ENCODE measurements around the gene PTPN1. TPM values are rescaled to one million over a fixed set of nuclear protein-coding genes. Genes with fewer than 3 reads are reported as not detected.
A peak's percentile ranks its signal among the peaks of the same experiment; 100 is the strongest.
"Not testable (repeated sequence)": the region's sequence is repeated elsewhere in the genome, so short reads cannot be mapped to it uniquely, and the experiment has no call there.

The PTPN1 gene
- total and polyA plus RNA-seq, 3 donors from 2014 or later: 42.0 to 44.3 (median 44.0) TPM

GRCh38 chr20:50501972-50502745 is 8.0 kb upstream of the PTPN1 start:
- H3K4me1 ChIP-seq: peaks cover 6% of the 10 kb centered on the region
- 64 to 69% methylated on average over 12 of the region's 12 CpGs for WGBS, 2 donors
- TF ChIP-seq CTCF (IDR thresholded peaks at IDR 0.05) (no peak), POLR2A (IDR thresholded peaks at IDR 0.05) (no peak)
- H3K9me3 ChIP-seq: no peaks in the 10 kb centered on the region
- no peaks in the 10 kb centered on the region for H3K27me3 ChIP-seq
- H3K4me3 ChIP-seq: no peak overlapping the region
- intact Hi-C loops (cut with DNase I; ENCODE audit: low total_unique reads): no loop called here
- H3K27ac ChIP-seq: peak overlapping the region; percentile 18 to 48
- no peaks in the 10 kb centered on the region for H3K36me3 ChIP-seq (ENCODE audit: low read depth, missing control alignments)
- no peak for DNase-seq

GRCh38 chr20:50504231-50504823 is 5.9 kb upstream of the PTPN1 start:
- Histone ChIP-seq H3K4me1 (peaks cover 6% of the 10 kb centered on the region), H3K9me3 (no peaks in the 10 kb centered on the region), H3K27ac (peak overlapping the region in 1 of 2 donors; percentile 48), H3K36me3 (ENCODE audit: low read depth, missing control alignments) (no peaks in the 10 kb centered on the region), H3K4me3 (no peak overlapping the region), H3K27me3 (no peaks in the 10 kb centered on the region)
- intact Hi-C loops (cut with DNase I; ENCODE audit: low total_unique reads): no loop called here
- 70 to 72% methylated on average over 4 of the region's 4 CpGs for WGBS, 2 donors
- DNase-seq: no peak
- TF ChIP-seq CTCF (IDR thresholded peaks at IDR 0.05) (no peak), POLR2A (IDR thresholded peaks at IDR 0.05) (no peak)

- Histone ChIP-seq H3K27ac (no peak overlapping the region), H3K27me3 (no peaks in the 10 kb centered on the region), H3K4me1 (peaks cover 9% of the 10 kb centered on the region), H3K36me3 (ENCODE audit: low read depth, missing control alignments) (no peaks in the 10 kb centered on the region), H3K9me3 (no peaks in the 10 kb centered on the region), H3K4me3 (no peak overlapping the region)
- 90 to 93% methylated on average over 3 of the region's 3 CpGs for WGBS, 2 donors
- no peak for TF ChIP-seq CTCF (IDR thresholded peaks at IDR 0.05)
- intact Hi-C loops (cut with DNase I; ENCODE audit: low total_unique reads): no loop called here
- no peak for DNase-seq
Measured at GRCh38 chr20:50506270-50506579, 4.0 kb upstream of the PTPN1 start.

- intact Hi-C loops (cut with DNase I; ENCODE audit: low total_unique reads); H3K4me3 ChIP-seq; DNase-seq; H3K9me3 ChIP-seq; H3K27ac ChIP-seq; H3K27me3 ChIP-seq; H3K36me3 ChIP-seq (ENCODE audit: low read depth, missing control alignments): not testable (repeated sequence)
- 95 to 98% methylated on average over 5 of the region's 5 CpGs for WGBS, 2 donors
- H3K4me1 ChIP-seq: peaks cover 24% of the 10 kb centered on the region
Measured at GRCh38 chr20:50507745-50508144, 2.4 kb upstream of the PTPN1 start.

- Histone ChIP-seq H3K4me1 (peaks cover 27% of the 10 kb centered on the region), H3K27ac (no peak overlapping the region), H3K9me3 (no peaks in the 10 kb centered on the region), H3K4me3 (no peak overlapping the region), H3K27me3 (no peaks in the 10 kb centered on the region), H3K36me3 (ENCODE audit: low read depth, missing control alignments) (no peaks in the 10 kb centered on the region)
- no peak for DNase-seq
- intact Hi-C loops (cut with DNase I; ENCODE audit: low total_unique reads): no loop called here
- WGBS, 2 donors: 81 to 82% methylated on average over 9 of the region's 9 CpGs
- TF ChIP-seq CTCF (IDR thresholded peaks at IDR 0.05) (no peak), POLR2A (IDR thresholded peaks at IDR 0.05) (no peak)
Measured at GRCh38 chr20:50508171-50508755, 1.9 kb upstream of the PTPN1 start.
